Gastroesophageal sphincter (tissue), 3 donors: ENCODE data around the gene TSPEAR.

Experiments
- CTCF ChIP-seq, 4 experiments: fragments of 200-600 bp in 2 of 4; fragments of 450-650 bp in 2 of 4; sonication (generic) in 1 of 4; IDR thresholded peaks; one replicate each; pipeline ENCODE4 v1.5.1; 2017 to 2019; ENCODE audit warnings: antibody characterized with exemption in 4 of 4, mild to moderate bottlenecking in 2 of 4, moderate library complexity in 2 of 4
- POLR2A ChIP-seq, 2 donors: fragments of 450-650 bp; IDR thresholded peaks; one replicate each; pipeline ENCODE4 v1.6.1; 2017; ENCODE audit warnings: antibody characterized with exemption in 2 of 2, mild to moderate bottlenecking in 2 of 2, moderate library complexity in 1 of 2
- POLR2AphosphoS5 ChIP-seq: sonication (generic); formaldehyde crosslinking; IDR thresholded peaks from one replicate; pipeline ENCODE4 v1.6.1; 2017; ENCODE audit warnings: antibody characterized with exemption

GRCh38 chr21:44475266-44475845 is 236.0 kb downstream of the TSPEAR start:
- TF ChIP-seq POLR2A (IDR thresholded peaks at IDR 0.05): no peak
- TF ChIP-seq CTCF (IDR thresholded peaks at IDR 0.05): no peak
- TF ChIP-seq POLR2AphosphoS5: no peak
